Suprapubic skin (tissue), 4 donors: ENCODE measurements around the gene CERS6. TPM values are rescaled to one million over a fixed set of nuclear protein-coding genes. Genes with fewer than 3 reads are reported as not detected.

Source experiments
- DNase-seq, 2 donors: peaks; one replicate each; pipeline ENCODE4 v3.0.0-alpha.2; 2019; ENCODE audit warnings: low spot score in 2 of 2
- H3K27ac ChIP-seq: fragments of 200-600 bp; sonication (generic); one replicate; pipeline ENCODE4 v1.5.1; 2019
- H3K27me3 ChIP-seq: fragments of 200-600 bp; sonication (generic); one replicate; pipeline ENCODE4 v1.5.1; 2019
- H3K36me3 ChIP-seq: fragments of 200-600 bp; sonication (generic); one replicate; pipeline ENCODE4 v1.5.1; 2019
- H3K4me1 ChIP-seq: fragments of 200-600 bp; sonication (generic); one replicate; pipeline ENCODE4 v1.5.1; 2019
- H3K4me3 ChIP-seq: fragments of 200-600 bp; sonication (generic); one replicate; pipeline ENCODE4 v1.5.1; 2019; ENCODE audit warnings: mild to moderate bottlenecking
- H3K9me3 ChIP-seq: fragments of 200-600 bp; sonication (generic); one replicate; pipeline ENCODE4 v1.5.1; 2019
- EP300 ChIP-seq: sonication (generic); formaldehyde crosslinking; IDR thresholded peaks from one replicate; pipeline ENCODE4 v1.6.1; 2017; ENCODE audit warnings: antibody characterized with exemption
- POLR2A ChIP-seq, 2 donors: fragments of 450-650 bp; IDR thresholded peaks; one replicate each; pipeline ENCODE4 v1.6.1; 2017; ENCODE audit warnings: antibody characterized with exemption in 2 of 2, mild to moderate bottlenecking in 2 of 2, moderate library complexity in 2 of 2
- POLR2AphosphoS5 ChIP-seq, 3 donors: sonication (generic); formaldehyde crosslinking; IDR thresholded peaks; one replicate each; pipeline ENCODE4 v1.6.1; 2017; ENCODE audit warnings: antibody characterized with exemption in 3 of 3
- WGBS: methylation state at CpG from one replicate; pipeline ENCODE4 v1.1.5; 2018; 5-methylcytosine and 5-hydroxymethylcytosine counted together
- total RNA-seq, 4 donors: library from RNA; depleted of rRNA; stranded (reverse); fragments of >200 nt; gene quantifications; one replicate each; pipeline ENCODE4 v1.1.0, GENCODE V29; 2016
- TF ChIP-seq, protein P1 (sequence below), 2 donors: fragments of 200-600 bp in 1 of 2; fragments of 450-650 bp in 1 of 2; sonication (generic) in 1 of 2; IDR thresholded peaks; one replicate each; pipeline ENCODE4 v1.5.1; 2016 to 2019; ENCODE audit warnings: antibody characterized with exemption in 2 of 2, mild to moderate bottlenecking in 1 of 2, moderate library complexity in 1 of 2

Gene CERS6
- total RNA-seq, 4 donors from 2014 or later, result 68.7 to 83.3 (median 77.0) TPM

DNA sequence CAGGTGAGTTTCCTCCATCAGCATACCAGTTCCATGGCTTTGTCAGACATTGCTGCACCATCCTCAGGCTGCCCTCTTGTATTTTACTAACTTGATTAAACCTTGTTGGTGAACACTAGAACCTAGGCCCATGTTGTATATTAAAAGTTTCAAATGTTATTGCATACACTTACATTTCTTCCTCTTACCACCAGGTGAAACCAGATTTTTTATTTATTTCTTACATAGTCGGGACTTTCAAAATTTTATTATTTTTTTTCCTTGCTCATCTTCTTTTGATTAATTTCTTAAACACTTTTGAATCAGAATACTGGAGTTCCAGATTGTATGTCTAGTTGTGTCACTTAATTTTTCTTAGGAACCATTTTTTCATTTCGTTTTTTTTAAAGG, 5.9 kb downstream of the CERS6 start:
- peaks cover 15% of the 10 kb centered on the region for H3K4me1 ChIP-seq
- H3K27ac ChIP-seq, result no peak overlapping the region
- H3K36me3 ChIP-seq, result no peaks in the 10 kb centered on the region
- no peak overlapping the region for H3K4me3 ChIP-seq
- H3K9me3 ChIP-seq, result no peaks in the 10 kb centered on the region
- 82% methylated on average over 2 of the region's 2 CpGs for WGBS
- DNase-seq, result no peak
- TF ChIP-seq POLR2AphosphoS5 (IDR thresholded peaks at IDR 0.05), result no peak
- TF ChIP-seq, protein P1, sequence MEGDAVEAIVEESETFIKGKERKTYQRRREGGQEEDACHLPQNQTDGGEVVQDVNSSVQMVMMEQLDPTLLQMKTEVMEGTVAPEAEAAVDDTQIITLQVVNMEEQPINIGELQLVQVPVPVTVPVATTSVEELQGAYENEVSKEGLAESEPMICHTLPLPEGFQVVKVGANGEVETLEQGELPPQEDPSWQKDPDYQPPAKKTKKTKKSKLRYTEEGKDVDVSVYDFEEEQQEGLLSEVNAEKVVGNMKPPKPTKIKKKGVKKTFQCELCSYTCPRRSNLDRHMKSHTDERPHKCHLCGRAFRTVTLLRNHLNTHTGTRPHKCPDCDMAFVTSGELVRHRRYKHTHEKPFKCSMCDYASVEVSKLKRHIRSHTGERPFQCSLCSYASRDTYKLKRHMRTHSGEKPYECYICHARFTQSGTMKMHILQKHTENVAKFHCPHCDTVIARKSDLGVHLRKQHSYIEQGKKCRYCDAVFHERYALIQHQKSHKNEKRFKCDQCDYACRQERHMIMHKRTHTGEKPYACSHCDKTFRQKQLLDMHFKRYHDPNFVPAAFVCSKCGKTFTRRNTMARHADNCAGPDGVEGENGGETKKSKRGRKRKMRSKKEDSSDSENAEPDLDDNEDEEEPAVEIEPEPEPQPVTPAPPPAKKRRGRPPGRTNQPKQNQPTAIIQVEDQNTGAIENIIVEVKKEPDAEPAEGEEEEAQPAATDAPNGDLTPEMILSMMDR (IDR thresholded peaks at IDR 0.05), result no peak
- TF ChIP-seq POLR2A (IDR thresholded peaks at IDR 0.05), result no peak
- no peak for TF ChIP-seq EP300
- H3K27me3 ChIP-seq, result no peaks in the 10 kb centered on the region

- peaks cover 16% of the 10 kb centered on the region for H3K4me1 ChIP-seq
- no peak overlapping the region for H3K27ac ChIP-seq
- no peak for DNase-seq
- no peaks in the 10 kb centered on the region for H3K27me3 ChIP-seq
- WGBS, result 88% methylated on average over 2 of the region's 2 CpGs
- TF ChIP-seq POLR2A (IDR thresholded peaks at IDR 0.05), result no peak
- TF ChIP-seq EP300, result no peak
- no peak for TF ChIP-seq POLR2AphosphoS5 (IDR thresholded peaks at IDR 0.05)
- TF ChIP-seq, protein P1 (IDR thresholded peaks at IDR 0.05), result no peak
- no peak overlapping the region for H3K4me3 ChIP-seq
- H3K36me3 ChIP-seq, result no peaks in the 10 kb centered on the region
- H3K9me3 ChIP-seq, result no peaks in the 10 kb centered on the region
Measured at GRCh38 chr2:168462543-168463045, 6.5 kb downstream of the CERS6 start.

DNA sequence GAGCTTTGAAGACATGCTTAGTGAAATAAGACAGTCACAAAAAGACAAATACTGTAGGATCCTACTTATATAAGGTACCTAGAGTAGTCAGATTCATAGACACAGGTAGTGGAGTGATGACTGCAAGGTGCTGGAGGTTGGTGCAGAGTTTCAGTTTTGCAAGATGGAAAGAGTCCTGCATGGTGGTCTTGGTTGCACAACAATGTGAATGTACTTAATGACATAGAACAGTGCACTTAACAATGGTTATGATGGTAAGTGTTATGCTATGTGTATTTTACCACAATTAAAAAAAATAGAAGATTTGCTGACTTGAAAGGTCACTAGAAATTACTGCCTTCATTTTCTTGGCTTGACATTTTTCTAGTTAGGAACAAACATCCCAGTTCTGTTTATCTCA, 9.5 kb downstream of the CERS6 start:
- Histone ChIP-seq H3K4me3 (no peak overlapping the region), H3K36me3 (no peaks in the 10 kb centered on the region), H3K9me3 (no peaks in the 10 kb centered on the region), H3K4me1 (peaks cover 15% of the 10 kb centered on the region), H3K27me3 (no peaks in the 10 kb centered on the region), H3K27ac (no peak overlapping the region)
- no peak for DNase-seq
- TF ChIP-seq, protein P1 (IDR thresholded peaks at IDR 0.05), result no peak
- TF ChIP-seq POLR2A (IDR thresholded peaks at IDR 0.05) (no peak), POLR2AphosphoS5 (IDR thresholded peaks at IDR 0.05) (no peak), EP300 (no peak)

DNA sequence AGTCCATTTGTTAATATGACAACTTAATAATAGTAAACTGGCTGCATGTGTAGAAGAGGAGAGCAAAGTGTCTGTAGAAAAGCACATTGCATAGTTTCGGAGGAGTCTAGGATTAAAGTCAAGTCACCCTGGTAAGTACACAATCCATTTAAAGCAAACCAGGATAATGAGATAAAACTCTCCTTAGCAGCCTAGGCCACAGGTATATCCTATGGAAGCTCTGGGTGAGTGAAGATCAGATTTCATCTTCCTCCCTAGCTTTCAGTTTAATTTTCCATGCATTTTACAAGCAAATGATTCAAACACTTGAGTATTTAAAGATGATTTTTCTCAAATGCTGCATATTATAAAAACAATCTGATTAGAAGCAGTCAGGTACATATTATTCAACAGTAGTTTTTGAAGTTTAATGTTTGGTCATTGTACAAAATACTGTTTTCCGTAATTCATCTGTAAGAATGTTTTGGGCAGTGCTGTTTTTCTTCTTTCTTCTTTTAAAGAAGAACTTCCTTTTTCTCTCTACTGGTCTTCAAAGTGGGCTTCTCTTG, 10.2 kb downstream of the CERS6 start:
- no peak overlapping the region for H3K4me3 ChIP-seq
- no peak for TF ChIP-seq POLR2AphosphoS5 (IDR thresholded peaks at IDR 0.05)
- no peak for TF ChIP-seq POLR2A (IDR thresholded peaks at IDR 0.05)
- TF ChIP-seq, protein P1 (IDR thresholded peaks at IDR 0.05), result no peak
- H3K27ac ChIP-seq, result no peak overlapping the region
- H3K27me3 ChIP-seq, result no peaks in the 10 kb centered on the region
- no peaks in the 10 kb centered on the region for H3K36me3 ChIP-seq
- 62% methylated on average over 2 of the region's 2 CpGs for WGBS
- peaks cover 20% of the 10 kb centered on the region for H3K4me1 ChIP-seq
- DNase-seq, result no peak
- H3K9me3 ChIP-seq, result no peaks in the 10 kb centered on the region

- TF ChIP-seq EP300 (no peak), POLR2A (IDR thresholded peaks at IDR 0.05) (no peak)
- H3K27ac ChIP-seq, result no peak overlapping the region
- H3K4me1 ChIP-seq, result peaks cover 20% of the 10 kb centered on the region
- H3K36me3 ChIP-seq, result no peaks in the 10 kb centered on the region
- no peaks in the 10 kb centered on the region for H3K27me3 ChIP-seq
- 28% methylated on average over 3 of the region's 3 CpGs for WGBS
- no peaks in the 10 kb centered on the region for H3K9me3 ChIP-seq
- no peak overlapping the region for H3K4me3 ChIP-seq
- no peak for DNase-seq
Measured at GRCh38 chr2:168466834-168467565, 10.9 kb downstream of the CERS6 start.
